HG02852 (cell line): ENCODE data around the gene CTNNBL1.

Experiments used
- ATAC-seq: cut with Tn5 transposase; IDR thresholded peaks from one replicate; pipeline ENCODE4 v1.9.1; 2021; ENCODE audit warnings: mild to moderate bottlenecking, moderate library complexity; ENCODE audit not compliant: unreplicated experiment

CTNNBL1 gene

GRCh38 chr20:37775200-37775599 lies 81.4 kb downstream of the CTNNBL1 start:
- ATAC-seq = no peak

DNA sequence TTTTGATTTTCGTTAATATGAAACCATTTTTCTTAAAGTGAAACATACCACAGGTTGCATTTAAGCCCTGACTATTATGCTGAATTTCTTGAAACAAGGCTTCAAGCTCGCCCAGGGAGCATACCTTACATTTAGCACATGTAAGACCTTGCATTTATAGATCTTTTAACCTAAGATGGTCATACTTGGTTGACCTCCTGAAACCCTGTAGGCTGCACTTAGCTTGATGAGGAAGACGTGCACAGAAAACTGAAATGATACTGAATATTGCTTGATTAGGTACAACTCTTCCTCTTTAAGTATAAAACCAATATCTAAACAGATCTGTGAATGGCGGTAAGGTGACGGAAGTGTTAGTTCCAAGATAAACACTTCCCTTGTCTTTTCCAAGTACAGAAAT lies 82.2 kb downstream of the CTNNBL1 start:
- ATAC-seq = no peak

- ATAC-seq = no peak
Observed at GRCh38 chr20:37776526-37776925, 82.7 kb downstream of the CTNNBL1 start.

- no peak for ATAC-seq
Observed at GRCh38 chr20:37777012-37777950, 83.5 kb downstream of the CTNNBL1 start.

DNA sequence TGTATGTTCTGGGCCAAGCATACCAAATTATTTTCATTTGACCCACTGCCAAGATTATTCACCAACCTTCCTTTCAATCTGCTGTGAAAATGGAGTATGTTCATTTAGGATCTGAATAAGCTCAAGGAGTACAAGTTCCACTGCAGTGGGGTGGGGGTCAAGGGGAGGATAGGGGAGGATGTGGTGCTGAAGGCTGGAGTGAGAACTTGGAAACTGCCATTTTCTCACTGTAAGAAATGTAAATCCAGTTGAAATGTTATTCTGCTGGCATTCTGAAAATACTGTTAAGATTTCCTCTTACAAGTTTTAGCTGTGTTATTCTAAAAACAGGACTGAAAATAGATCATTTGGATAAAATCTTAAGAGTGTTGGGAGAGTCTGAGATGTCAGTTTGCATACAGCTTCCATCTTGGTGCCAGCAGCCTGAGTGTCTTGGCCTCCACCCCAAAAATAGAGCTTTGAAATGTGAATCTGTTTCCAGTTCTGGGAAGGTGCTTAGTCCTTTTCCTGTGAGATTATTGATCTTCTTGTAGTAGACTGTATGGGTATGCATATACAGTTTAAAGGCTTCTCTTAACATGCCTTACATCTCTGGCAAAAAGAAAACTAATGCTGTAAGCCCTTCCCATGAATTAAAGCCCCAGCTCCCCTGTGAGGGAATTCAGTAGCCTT lies 84.3 kb downstream of the CTNNBL1 start:
- no peak for ATAC-seq

DNA sequence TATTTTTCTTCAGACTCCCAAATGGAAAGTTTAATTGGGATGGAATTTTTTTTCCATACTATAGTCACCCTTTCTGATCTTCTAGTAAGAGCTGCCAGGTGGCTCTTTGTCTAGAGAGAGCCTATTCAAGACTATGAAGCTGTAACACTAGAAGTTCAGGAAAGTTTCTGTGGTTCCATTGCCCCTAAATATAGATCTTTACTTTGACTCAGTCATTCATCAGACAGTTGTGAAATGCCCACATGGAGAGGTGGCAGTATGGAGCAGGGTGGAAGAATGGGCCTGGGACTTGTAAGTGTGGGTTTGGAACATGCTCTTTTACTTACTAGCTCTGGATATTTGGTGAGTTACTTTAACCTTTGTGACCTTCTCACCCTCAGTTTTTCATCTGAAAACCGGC lies 87.8 kb downstream of the CTNNBL1 start:
- no peak for ATAC-seq

GRCh38 chr20:37786043-37786442 lies 92.2 kb downstream of the CTNNBL1 start:
- ATAC-seq = no peak

DNA sequence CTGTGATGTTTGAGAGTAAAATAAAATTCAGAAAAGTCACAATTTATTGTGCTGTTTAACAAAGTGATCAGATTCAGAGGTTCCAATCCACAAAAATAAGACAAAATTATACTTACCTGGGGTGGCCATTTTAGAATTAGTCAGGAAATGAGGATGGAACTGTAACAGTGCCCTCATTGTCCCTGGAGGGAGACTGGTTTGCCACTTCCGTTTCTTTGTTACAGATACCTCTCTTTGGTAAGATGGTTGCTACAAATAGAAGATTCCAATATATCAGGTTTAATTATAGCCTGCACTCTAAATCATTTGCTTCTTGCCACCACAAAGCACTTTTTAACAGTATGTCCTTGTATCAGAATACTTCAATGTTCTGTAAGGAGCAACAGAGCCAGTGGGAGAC lies 95.6 kb downstream of the CTNNBL1 start:
- no peak for ATAC-seq

DNA sequence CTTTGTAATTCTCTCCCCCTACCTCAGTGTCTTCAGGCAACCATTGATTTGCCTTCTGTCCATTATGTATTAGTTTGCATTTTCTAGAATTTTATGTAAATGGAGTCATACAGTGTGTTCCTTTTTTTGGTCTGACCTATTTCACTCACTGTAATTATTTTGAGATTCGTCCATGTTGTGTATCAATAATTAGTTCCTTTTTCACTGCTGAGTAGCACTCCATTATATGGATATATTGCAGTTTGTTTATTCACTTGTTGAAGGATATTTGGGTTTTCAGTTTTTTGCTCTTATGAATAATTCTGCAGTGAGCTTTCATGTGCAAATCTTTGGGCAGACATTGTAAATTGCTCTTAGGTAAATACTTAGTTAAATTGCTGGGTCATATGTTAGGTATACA lies 97.1 kb downstream of the CTNNBL1 start:
- no peak for ATAC-seq

DNA sequence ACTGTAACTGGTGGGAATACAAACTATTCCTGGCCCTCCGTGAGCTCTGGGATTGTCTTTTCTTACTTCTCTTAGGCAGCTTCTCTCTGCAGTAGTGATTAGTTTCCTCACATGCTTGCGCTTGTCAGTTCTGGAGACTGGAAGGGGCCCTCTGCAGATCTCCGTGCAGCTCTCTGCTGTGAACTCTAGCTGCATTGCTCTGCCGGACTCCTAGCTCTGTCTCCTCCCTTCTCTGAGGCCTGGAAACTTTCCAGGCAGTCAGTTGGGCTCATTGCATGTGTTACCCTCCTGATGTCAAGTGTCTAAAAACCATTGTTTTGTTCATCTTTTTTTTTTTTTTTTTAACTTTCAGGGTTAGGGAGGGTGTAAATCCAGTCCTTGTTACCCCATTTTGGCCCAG lies 102.3 kb downstream of the CTNNBL1 start:
- ATAC-seq = no peak

DNA sequence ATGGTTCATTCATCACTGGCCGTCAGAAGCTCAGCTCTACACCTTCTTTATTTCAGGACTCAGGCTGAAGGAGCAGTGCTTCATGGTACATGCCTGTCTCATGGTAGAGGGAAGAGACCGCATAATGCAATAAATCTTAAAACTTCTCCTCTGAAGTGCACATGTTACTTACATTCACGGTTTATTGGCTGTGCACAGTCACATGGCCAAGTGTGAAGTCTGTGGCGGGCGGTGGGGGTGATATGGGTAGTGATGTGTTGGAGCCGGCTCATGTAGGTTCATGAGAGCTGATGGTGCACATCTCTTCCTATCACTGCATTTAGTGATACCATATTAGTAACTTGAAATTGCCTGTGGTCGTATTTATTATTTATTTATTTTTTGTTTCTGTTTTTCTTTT lies 102.9 kb downstream of the CTNNBL1 start:
- ATAC-seq = no peak

DNA sequence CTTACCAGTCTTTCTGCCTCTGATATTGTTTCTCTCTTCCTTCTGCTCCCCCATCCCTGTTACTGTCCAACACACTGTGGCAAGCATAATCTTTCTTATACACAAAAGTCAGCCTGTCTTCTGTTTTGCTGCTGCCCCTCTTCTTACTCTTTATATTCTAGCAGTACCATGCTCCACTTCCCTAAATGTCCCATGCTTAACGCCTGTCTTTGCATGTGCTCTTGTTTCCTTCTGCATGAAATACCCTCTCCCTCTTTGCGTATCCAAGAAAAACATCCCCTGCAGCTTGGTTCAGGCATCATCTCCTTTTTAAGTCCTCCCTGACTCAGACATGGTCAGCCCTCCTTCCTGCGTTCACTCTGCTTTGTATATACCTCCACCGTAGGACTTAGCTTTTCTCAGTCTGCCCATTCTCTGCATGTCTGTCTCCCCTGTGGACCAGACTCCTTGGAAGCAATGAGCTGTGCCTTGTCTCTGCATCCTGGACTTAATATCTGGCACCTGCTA lies 103.9 kb downstream of the CTNNBL1 start:
- no peak for ATAC-seq

DNA sequence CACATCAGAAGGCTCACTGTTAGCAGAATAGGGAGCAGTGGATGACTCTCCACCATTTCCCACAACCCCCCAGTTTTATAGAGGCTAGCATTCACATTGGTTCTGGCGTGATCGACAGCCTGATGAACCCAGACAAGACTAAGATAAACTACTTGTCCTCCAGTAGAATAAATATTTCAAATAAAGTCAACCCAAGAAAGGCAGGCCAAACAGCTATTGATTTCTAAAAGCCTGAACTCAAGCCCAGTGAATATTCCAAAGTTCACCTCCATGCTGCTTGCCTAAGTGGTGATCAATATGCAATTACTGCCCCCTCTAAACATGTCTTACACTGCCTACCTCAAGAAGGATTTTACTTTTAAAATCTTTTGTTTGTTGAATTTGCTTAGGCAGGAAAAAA lies 104.5 kb downstream of the CTNNBL1 start:
- no peak for ATAC-seq

- ATAC-seq = no peak
Observed at GRCh38 chr20:37800618-37801017, 106.8 kb downstream of the CTNNBL1 start.

GRCh38 chr20:37801921-37802320 lies 108.1 kb downstream of the CTNNBL1 start:
- ATAC-seq = no peak

GRCh38 chr20:37803438-37804307 lies 109.8 kb downstream of the CTNNBL1 start:
- no peak for ATAC-seq

GRCh38 chr20:37804584-37805566 lies 111.0 kb downstream of the CTNNBL1 start:
- ATAC-seq = peak; percentile 69

GRCh38 chr20:37807471-37808232 lies 113.8 kb downstream of the CTNNBL1 start:
- no peak for ATAC-seq
